CD14-positive monocyte (primary cell): ENCODE measurements around the gene LHFPL3. TPM values are rescaled to one million over a fixed set of nuclear protein-coding genes. Genes with fewer than 3 reads are reported as not detected.

Source experiments
- DNase-seq, 3 donors: peaks; one replicate each; pipeline ENCODE4 v3.0.0-alpha.2; 2011 to 2022
- H2AFZ ChIP-seq: 2 replicates; pipeline ENCODE4 v1.6.0; 2012; ENCODE audit warnings: mild to moderate bottlenecking, low read depth, low read length, inconsistent platforms; ENCODE audit not compliant: insufficient read depth, poor library complexity, severe bottlenecking
- H3K27ac ChIP-seq, 2 donors: 1 replicate in 1 of 2; 2 replicates in 1 of 2; pipeline ENCODE4 v1.5.1; 2012 to 2013; ENCODE audit warnings: low read length in 2 of 2, control low read depth in 1 of 2, inconsistent platforms in 1 of 2, low read depth in 1 of 2, mild to moderate bottlenecking in 1 of 2
- H3K27me3 ChIP-seq, 2 donors: one replicate each; pipeline versions ENCODE4 v1.6.0 to v1.6.1; 2011 to 2013; ENCODE audit warnings: low read length in 2 of 2; ENCODE audit not compliant: control insufficient read depth in 2 of 2, insufficient read depth in 2 of 2
- H3K36me3 ChIP-seq, 2 donors: replicated peaks in 1 of 2; 1 replicate in 1 of 2; 2 replicates in 1 of 2; pipeline versions ENCODE4 v1.5.1 to v1.6.1; 2012 to 2013; ENCODE audit warnings: low read length in 2 of 2, control low read depth in 1 of 2, inconsistent platforms in 1 of 2, mild to moderate bottlenecking in 1 of 2; ENCODE audit not compliant: insufficient read depth in 2 of 2, control insufficient read depth in 1 of 2
- H3K4me1 ChIP-seq, 2 donors: 1 replicate in 1 of 2; 2 replicates in 1 of 2; pipeline versions ENCODE4 v1.5.1 to v1.6.1; 2012 to 2013; ENCODE audit warnings: low read length in 2 of 2, control low read depth in 1 of 2, inconsistent platforms in 1 of 2, mild to moderate bottlenecking in 1 of 2, moderate library complexity in 1 of 2; ENCODE audit not compliant: insufficient read depth in 2 of 2, control insufficient read depth in 1 of 2
- H3K4me2 ChIP-seq: replicated peaks from 2 replicates; pipeline ENCODE3; 2012; ENCODE audit warnings: low read length, moderate library complexity, mild to moderate bottlenecking; ENCODE audit not compliant: poor library complexity, severe bottlenecking; ENCODE audit errors: extremely low read depth
- H3K4me3 ChIP-seq, 3 experiments: fragments of 200-600 bp in 1 of 3; sonication (generic) in 1 of 3; replicated peaks in 1 of 3; 1 replicate in 2 of 3; 2 replicates in 1 of 3; pipeline ENCODE4 v1.5.1; 2011 to 2013; ENCODE audit warnings: low read length in 3 of 3, mild to moderate bottlenecking in 3 of 3, control low read depth in 2 of 3, low read depth in 2 of 3, inconsistent platforms in 1 of 3, moderate library complexity in 1 of 3
- H3K79me2 ChIP-seq: 2 replicates; pipeline ENCODE4 v1.6.0; 2012; ENCODE audit warnings: mild to moderate bottlenecking, control low read depth, inconsistent platforms, low read length, moderate library complexity; ENCODE audit not compliant: insufficient read depth
- H3K9ac ChIP-seq: 2 replicates; pipeline ENCODE4 v1.6.0; 2017; ENCODE audit warnings: low read length, mild to moderate bottlenecking; ENCODE audit not compliant: insufficient read depth, poor library complexity, severe bottlenecking
- H3K9me3 ChIP-seq, 2 donors: replicated peaks in 1 of 2; 1 replicate in 1 of 2; 2 replicates in 1 of 2; pipeline versions ENCODE4 v1.5.1 to v1.6.1; 2012 to 2013; ENCODE audit warnings: low read length in 2 of 2, control low read depth in 1 of 2; ENCODE audit not compliant: control insufficient read depth in 1 of 2, insufficient read depth in 1 of 2
- H4K20me1 ChIP-seq: 2 replicates; pipeline ENCODE4 v1.6.0; 2012; ENCODE audit warnings: mild to moderate bottlenecking, low read length, control low read depth, moderate library complexity; ENCODE audit not compliant: insufficient read depth
- H3K27ac Mint-ChIP-seq, 7 donors: one replicate each; pipeline ENCODE4 v1.8.0; 2020; ENCODE audit warnings: mild to moderate bottlenecking in 7 of 7, mixed read lengths in 7 of 7, moderate library complexity in 6 of 7, inconsistent platforms in 2 of 7
- H3K27me3 Mint-ChIP-seq, 3 donors: one replicate each; pipeline ENCODE4 v1.8.0; 2021 to 2022; ENCODE audit warnings: low read depth in 3 of 3, mild to moderate bottlenecking in 3 of 3, mixed read lengths in 3 of 3, moderate library complexity in 3 of 3, inconsistent platforms in 1 of 3
- H3K36me3 Mint-ChIP-seq, 2 donors: one replicate each; pipeline ENCODE4 v1.8.0; 2020; ENCODE audit warnings: mixed read lengths in 2 of 2, inconsistent platforms in 1 of 2, mild to moderate bottlenecking in 1 of 2
- H3K4me1 Mint-ChIP-seq: one replicate; pipeline ENCODE4 v1.8.0; 2020; ENCODE audit warnings: mild to moderate bottlenecking, mixed read lengths
- H3K4me3 Mint-ChIP-seq, 2 donors: one replicate each; pipeline ENCODE4 v1.8.0; 2020; ENCODE audit warnings: mild to moderate bottlenecking in 2 of 2, mixed read lengths in 2 of 2, moderate library complexity in 1 of 2
- H3K9me3 Mint-ChIP-seq, 7 donors: one replicate each; pipeline ENCODE4 v1.8.0; 2020 to 2022; ENCODE audit warnings: mixed read lengths in 7 of 7, mild to moderate bottlenecking in 6 of 7, moderate library complexity in 6 of 7, inconsistent platforms in 2 of 7
- CTCF ChIP-seq: fragments of 200-600 bp; IDR thresholded peaks from one replicate; pipeline ENCODE4 v1.8.0; 2022; ENCODE audit warnings: antibody characterized with exemption, mild to moderate bottlenecking
- WGBS: methylation state at CpG from one replicate; pipeline ENCODE4 v1.1.5; 2013; ENCODE audit warnings: missing lambda C conversion rate; ENCODE audit not compliant: insufficient coverage; 5-methylcytosine and 5-hydroxymethylcytosine counted together
- intact Hi-C, 2 donors: fragments of 100-400 bp; cut with micrococcal nuclease; formaldehyde crosslinking; loops; one replicate each; pipeline versions ENCODE4 v1.15.0 to v1.15.1; 2023
- polyA plus RNA-seq, 3 donors: library from polyadenylated mRNA; depleted of rRNA in 1 of 3; unstranded in 2 of 3; stranded (reverse) in 1 of 3; fragments of 300-500 nt in 2 of 3; fragments of >200 nt in 1 of 3; fragmentation: Illumina TruSeq in 2 of 3; gene quantifications; 1 replicate in 2 of 3; 2 replicates in 1 of 3; pipeline ENCODE4 v1.2.3, GENCODE V29; 2012 to 2021

Gene LHFPL3
- polyA plus RNA-seq, 3 donors: not detected

- Histone ChIP-seq H3K9ac (no peak overlapping the region), H3K27me3 (peaks cover 0 to 4% of the 10 kb centered on the region in 2 donors), H3K4me1 (no peaks in the 10 kb centered on the region), H3K9me3 (no peaks in the 10 kb centered on the region), H3K4me2 (no peak overlapping the region), H3K79me2 (no peaks in the 10 kb centered on the region), H3K4me3 (no peak overlapping the region), H4K20me1 (no peaks in the 10 kb centered on the region), H3K36me3 (no peaks in the 10 kb centered on the region), H3K27ac (no peak overlapping the region), H2AFZ (no peak overlapping the region)
- Mint-ChIP-seq H3K27ac (no peak overlapping the region), H3K4me3 (no peak overlapping the region), H3K27me3 (peaks cover 4 to 5% (median 5%) of the 10 kb centered on the region in 3 donors), H3K4me1 (no peaks in the 10 kb centered on the region), H3K9me3 (peaks cover 0 to 1% (median 0%) of the 10 kb centered on the region in 7 donors), H3K36me3 (no peaks in the 10 kb centered on the region)
- intact Hi-C loops: loop anchor here in 1 of 2 donors (5.0 kb wide), 1 partner anchor 614 kb away; no protein-coding TSS in a partner anchor
- DNase-seq: no peak
- no CpG with 5 or more reads among the region's 1 CpG for WGBS
- TF ChIP-seq CTCF: no peak
These were observed 518.3 kb downstream of the LHFPL3 start for GRCh38 chr7:104846731-104847130.

DNA sequence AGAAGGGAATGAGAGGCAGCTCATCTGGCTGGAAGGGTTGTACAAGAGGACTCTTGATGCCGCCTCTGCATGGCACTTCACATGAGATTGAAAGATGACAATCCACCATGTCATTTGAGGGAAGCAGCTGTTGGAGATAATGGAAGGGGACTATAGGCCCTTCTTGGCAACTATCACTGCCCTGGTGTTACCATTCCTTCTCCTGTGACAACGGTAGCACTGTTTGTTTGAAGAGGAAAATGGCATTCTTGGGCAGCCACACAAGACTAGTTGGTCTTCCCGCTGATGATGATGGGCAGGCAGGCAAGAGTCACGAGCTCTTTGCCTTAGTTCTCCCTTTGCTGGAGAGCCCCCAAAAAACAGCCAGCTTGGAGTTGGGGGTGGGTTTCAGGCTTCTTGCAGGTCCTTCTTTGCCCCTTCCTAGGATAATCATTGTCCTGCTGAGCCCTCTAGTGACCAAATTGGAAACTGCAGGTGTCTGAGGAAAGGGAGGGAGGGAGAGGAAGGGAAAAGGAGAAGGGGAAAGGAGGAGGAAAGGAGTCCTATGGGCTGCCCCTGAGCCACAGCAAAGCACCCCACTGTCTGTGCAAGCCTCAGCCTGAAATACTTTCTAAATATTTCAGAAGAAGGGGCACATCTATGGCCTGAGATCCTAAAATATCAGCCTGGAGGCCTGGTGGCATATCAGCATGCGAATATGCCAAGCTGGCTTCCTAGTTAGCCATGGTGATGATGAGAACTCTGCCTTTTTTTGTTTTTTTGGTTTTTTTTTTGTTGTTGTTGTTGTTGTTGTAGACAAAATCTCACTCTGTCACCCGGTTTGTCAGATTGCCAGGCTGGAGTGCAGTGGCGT is 520.0 kb downstream of the LHFPL3 start:
- WGBS: 100% methylated on average over 2 of the region's 7 CpGs
- Histone ChIP-seq H3K27ac (no peak overlapping the region), H4K20me1 (no peaks in the 10 kb centered on the region), H3K9me3 (no peaks in the 10 kb centered on the region), H3K79me2 (no peaks in the 10 kb centered on the region), H3K4me2 (no peak overlapping the region), H3K9ac (no peak overlapping the region), H3K36me3 (no peaks in the 10 kb centered on the region), H3K4me3 (no peak overlapping the region), H3K4me1 (no peaks in the 10 kb centered on the region), H3K27me3 (peaks cover 0 to 4% of the 10 kb centered on the region in 2 donors), H2AFZ (no peak overlapping the region)
- peak; percentile 89 for TF ChIP-seq CTCF
- Mint-ChIP-seq H3K9me3 (peaks cover 0 to 1% (median 0%) of the 10 kb centered on the region in 7 donors), H3K4me3 (no peak overlapping the region), H3K27me3 (peaks cover 3 to 5% (median 4%) of the 10 kb centered on the region in 3 donors), H3K36me3 (no peaks in the 10 kb centered on the region), H3K27ac (no peak overlapping the region), H3K4me1 (no peaks in the 10 kb centered on the region)
- peak; percentile 8 to 36 (median 21) for DNase-seq
- intact Hi-C loops: loop anchor here in 1 of 2 donors (5.0 kb wide), 1 partner anchor 616 kb away; no protein-coding TSS in a partner anchor
